ENCODE data around the gene ARSB. TPM values are rescaled to one million over a fixed set of nuclear protein-coding genes. Genes with fewer than 3 reads are reported as not detected.

ARSB gene
- polyA plus RNA-seq, 2 of the 4 experiments (the other 2 are of a cell fraction) = 8.4 to 13.4 TPM

DNA sequence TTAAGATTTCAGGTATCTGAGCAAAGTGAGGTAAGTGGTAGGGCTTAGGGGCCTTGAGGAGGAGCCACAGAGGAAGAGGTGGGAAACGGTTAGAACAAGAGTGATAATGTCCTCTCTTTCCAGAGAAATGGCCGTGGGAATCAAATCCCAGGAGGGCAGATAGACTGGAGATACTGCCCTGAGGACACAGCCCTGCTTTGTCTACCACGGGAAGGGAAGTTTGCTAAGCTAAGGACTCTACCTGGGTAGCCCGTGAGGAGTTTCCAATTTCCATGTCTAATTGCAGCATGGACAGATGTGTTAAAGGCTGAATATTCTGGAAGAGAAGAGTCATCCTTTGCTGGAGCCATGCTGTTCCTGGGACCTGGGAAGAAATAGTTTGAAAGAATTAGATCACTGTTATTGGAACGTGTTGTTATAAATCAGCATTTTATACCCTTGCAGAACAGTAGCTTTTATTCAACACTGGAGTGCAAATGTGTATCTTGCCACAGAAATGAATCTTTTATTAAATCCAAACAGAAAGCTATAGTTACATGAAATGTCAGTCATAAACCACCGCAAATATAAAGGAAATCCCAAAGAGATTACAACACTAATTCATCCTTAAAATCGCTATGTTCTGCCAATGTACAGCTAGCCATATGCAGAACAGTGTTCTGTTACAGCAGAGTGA is 203.4 kb downstream of the ARSB start:
- CTCF ChIA-PET = interaction anchor here (0.9 to 1.4 kb wide), 4 partner anchors 25 to 194 kb away, joined by 3 to 4 read pairs (median 3); partner anchors contain the start of gene LHFPL2

DNA sequence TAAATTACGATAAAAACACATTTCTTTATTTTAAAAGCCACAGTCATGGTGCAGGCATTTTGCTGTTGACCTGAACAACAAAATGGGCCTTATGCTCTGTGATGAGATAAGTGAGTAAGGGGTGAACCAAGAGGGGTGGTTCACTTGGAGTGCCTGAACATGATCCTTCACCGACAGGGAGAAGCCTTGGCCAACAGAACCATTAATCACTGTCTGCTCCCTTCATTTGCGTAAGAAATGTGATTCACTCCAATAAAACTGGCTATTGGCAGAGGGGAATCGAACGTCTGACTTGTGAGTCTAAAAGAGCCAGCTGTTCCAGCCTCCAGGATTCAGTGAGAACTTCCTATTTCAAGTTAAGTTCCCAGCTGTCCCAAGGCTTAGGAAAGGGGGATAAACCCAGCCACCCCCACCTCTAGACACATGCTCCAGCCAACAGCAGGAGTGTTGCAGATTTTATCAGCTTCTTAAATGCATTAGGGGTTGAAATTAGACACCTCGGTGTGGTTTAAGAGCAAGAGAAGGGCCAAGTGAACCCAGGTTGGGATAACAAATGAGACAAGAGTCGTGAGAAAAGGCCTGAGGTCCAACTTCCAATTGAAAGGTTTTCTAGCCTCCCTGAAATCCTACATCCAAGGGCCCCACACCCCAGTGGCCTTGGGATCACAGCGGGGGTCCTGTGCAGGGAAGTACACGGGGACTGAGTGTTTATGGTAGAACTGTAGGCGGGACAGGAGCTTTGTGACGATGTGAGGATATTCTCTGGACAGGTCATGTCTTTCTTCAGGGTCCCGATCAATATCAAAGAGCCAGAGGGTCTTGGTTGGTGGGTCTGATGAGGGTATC is 205.1 kb downstream of the ARSB start:
- TF ChIP-seq CEBPB (IDR thresholded peaks at IDR 0.05) (peak; percentile 50 to 78; a peak in 3 of 4 replicates), JUNB (IDR thresholded peaks at IDR 0.05) (peak; percentile 54), HOXA7 (CRISPR knock-in tag; IDR thresholded peaks at IDR 0.05) (no peak), GATA3 (IDR thresholded peaks at IDR 0.05; ENCODE audit: borderline replicate concordance) (peak; percentile 57; the same call in 1 of the 2 replicates), RAD21 (conservative IDR thresholded peaks at IDR 0.05 in 1 of 2, IDR thresholded peaks at IDR 0.05 in 1 of 2) (0 out of 5 replicates have a peak, but pooled peaks of 1 of the 2 experiments have one; percentile 19), HOXB5 (CRISPR knock-in tag; IDR thresholded peaks at IDR 0.05) (peak; percentile 99), POLR2AphosphoS2 (conservative IDR thresholded peaks at IDR 0.05; ENCODE audit: low read length) (no peak), FOSL2 (IDR thresholded peaks at IDR 0.05) (peak; percentile 59), FOSL2 (CRISPR knock-in tag; IDR thresholded peaks at IDR 0.05) (peak; percentile 69), MYC (IDR thresholded peaks at IDR 0.05; ENCODE audit: borderline replicate concordance, low read length) (no peak), MAX (IDR thresholded peaks at IDR 0.05) (0 out of 2 replicates have a peak, but pooled peaks have one; percentile 21), EP300 (IDR thresholded peaks at IDR 0.05) (peak in 1 of 2 experiments; percentile 43; a peak in 2 of 5 replicates)
- TF ChIP-seq, protein P1, sequence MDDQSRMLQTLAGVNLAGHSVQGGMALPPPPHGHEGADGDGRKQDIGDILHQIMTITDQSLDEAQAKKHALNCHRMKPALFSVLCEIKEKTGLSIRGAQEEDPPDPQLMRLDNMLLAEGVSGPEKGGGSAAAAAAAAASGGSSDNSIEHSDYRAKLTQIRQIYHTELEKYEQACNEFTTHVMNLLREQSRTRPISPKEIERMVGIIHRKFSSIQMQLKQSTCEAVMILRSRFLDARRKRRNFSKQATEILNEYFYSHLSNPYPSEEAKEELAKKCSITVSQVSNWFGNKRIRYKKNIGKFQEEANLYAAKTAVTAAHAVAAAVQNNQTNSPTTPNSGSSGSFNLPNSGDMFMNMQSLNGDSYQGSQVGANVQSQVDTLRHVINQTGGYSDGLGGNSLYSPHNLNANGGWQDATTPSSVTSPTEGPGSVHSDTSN (IDR thresholded peaks at IDR 0.05) = peak; percentile 65
- TF ChIP-seq, protein P2, sequence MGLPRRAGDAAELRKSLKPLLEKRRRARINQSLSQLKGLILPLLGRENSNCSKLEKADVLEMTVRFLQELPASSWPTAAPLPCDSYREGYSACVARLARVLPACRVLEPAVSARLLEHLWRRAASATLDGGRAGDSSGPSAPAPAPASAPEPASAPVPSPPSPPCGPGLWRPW (IDR thresholded peaks at IDR 0.05) = no peak
- FAIRE-seq (no peak), ATAC-seq (peak; percentile 74 to 81; a peak in 5 of 6 replicates), DNase-seq (ENCODE audit: low read depth in 1 of 2, low spot score in 1 of 2) (peak in 1 of 2 experiments; percentile 73)
- H3K4me3 ChIP-seq = no peak overlapping the region
- H3K27ac ChIP-seq = peak overlapping the region; percentile 69 to 77
- H3K9me3 ChIP-seq = peaks cover 5% of the 10 kb centered on the region
- WGBS (ENCODE audit: missing lambda C conversion rate) = 64% methylated on average over 12 of the region's 12 CpGs
- peak overlapping the region; percentile 45; the same call in 2 of the 3 replicates for H3K4me2 ChIP-seq
- POLR2A ChIA-PET = no interaction called here
- H3K4me1 ChIP-seq = peaks cover 29% of the 10 kb centered on the region
- CTCF ChIA-PET = interaction anchor here (0.9 to 1.2 kb wide), 2 partner anchors 20 to 32 kb away, joined by 3 read pairs; no protein-coding TSS in a partner anchor

More for the DNA sequence above, 203.4 kb downstream of the ARSB start:
- 79% methylated on average over 7 of the region's 7 CpGs for WGBS (ENCODE audit: missing lambda C conversion rate)
- TF ChIP-seq NFE2L2 (conservative IDR thresholded peaks at IDR 0.05; ENCODE audit: low read length) (no peak), HDAC2 (IDR thresholded peaks at IDR 0.05) (no peak), NR3C1 (IDR thresholded peaks at IDR 0.05) (no peak), KDM1A (IDR thresholded peaks at IDR 0.05; ENCODE audit: low read depth) (no peak), CHD2 (IDR thresholded peaks at IDR 0.05; ENCODE audit: low read length, partially characterized antibody) (no peak), NPAS2 (CRISPR knock-in tag; IDR thresholded peaks at IDR 0.05; ENCODE audit: borderline replicate concordance) (no peak), PHF8 (IDR thresholded peaks at IDR 0.05; ENCODE audit: borderline replicate concordance, low read depth) (no peak), CBX2 (IDR thresholded peaks at IDR 0.05; ENCODE audit: borderline replicate concordance, low read depth) (no peak), JUNB (IDR thresholded peaks at IDR 0.05) (no peak), FOXS1 (CRISPR knock-in tag; IDR thresholded peaks at IDR 0.05) (no peak)
- Histone ChIP-seq H3K9me3 (peaks cover 4% of the 10 kb centered on the region), H3K4me3 (no peak overlapping the region), H3K4me2 (no peak overlapping the region), H3K4me1 (peaks cover 22% of the 10 kb centered on the region), H3K27ac (0 out of 6 replicates have a peak overlapping the region, but pooled peaks of 1 of the 2 experiments have one; percentile 27)
- DNase-seq (ENCODE audit: low read depth in 1 of 2, low spot score in 1 of 2) (no peak), FAIRE-seq (no peak), ATAC-seq (no peak)
- POLR2A ChIA-PET = no interaction called here

All from A549 (cell line).